A673 (cell line): ENCODE measurements around the gene NPEPL1.

ENCODE experiments used
- EZH2 ChIP-seq: fragments of 200-600 bp; sonication (generic); IDR thresholded peaks from 2 replicates; pipeline ENCODE4 v1.6.1; 2017; ENCODE audit warnings: borderline replicate concordance, low read depth, mild to moderate bottlenecking, mixed read lengths, antibody characterized with exemption, low read length; ENCODE audit not compliant: poor library complexity, severe bottlenecking
- TF ChIP-seq, protein P1 (sequence below): fragments of 300-800, 200-600 bp; sonication (generic); conservative IDR thresholded peaks from 2 replicates; pipeline ENCODE4 v1.5.1; 2017; ENCODE audit warnings: low read depth, mild to moderate bottlenecking, antibody characterized with exemption, low read length, moderate library complexity, mixed read lengths

DNA sequence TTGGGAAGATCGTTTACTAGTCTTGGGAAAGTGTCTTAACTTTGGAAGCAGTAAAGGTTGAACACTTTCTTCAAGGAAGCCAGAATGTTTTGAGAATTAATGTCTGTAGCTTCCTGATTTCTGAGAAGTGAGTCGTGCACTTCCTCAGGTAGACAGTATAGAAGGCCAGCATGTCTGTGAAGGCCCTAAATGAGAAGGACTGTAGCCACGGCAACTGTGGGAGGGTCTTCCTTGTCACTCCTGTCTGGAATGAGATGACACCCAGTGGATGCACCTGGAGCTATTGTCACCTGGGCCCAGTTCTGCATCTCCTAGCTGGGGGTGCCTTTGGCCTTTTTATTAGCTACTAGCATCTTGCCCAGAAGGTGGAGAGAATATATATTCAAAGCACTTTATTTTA lies 32.8 kb upstream of the NPEPL1 start:
- TF ChIP-seq, protein P1, sequence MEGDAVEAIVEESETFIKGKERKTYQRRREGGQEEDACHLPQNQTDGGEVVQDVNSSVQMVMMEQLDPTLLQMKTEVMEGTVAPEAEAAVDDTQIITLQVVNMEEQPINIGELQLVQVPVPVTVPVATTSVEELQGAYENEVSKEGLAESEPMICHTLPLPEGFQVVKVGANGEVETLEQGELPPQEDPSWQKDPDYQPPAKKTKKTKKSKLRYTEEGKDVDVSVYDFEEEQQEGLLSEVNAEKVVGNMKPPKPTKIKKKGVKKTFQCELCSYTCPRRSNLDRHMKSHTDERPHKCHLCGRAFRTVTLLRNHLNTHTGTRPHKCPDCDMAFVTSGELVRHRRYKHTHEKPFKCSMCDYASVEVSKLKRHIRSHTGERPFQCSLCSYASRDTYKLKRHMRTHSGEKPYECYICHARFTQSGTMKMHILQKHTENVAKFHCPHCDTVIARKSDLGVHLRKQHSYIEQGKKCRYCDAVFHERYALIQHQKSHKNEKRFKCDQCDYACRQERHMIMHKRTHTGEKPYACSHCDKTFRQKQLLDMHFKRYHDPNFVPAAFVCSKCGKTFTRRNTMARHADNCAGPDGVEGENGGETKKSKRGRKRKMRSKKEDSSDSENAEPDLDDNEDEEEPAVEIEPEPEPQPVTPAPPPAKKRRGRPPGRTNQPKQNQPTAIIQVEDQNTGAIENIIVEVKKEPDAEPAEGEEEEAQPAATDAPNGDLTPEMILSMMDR, result no peak
- TF ChIP-seq EZH2, result no peak
